ENCODE data around the gene CPTP.

Gene CPTP

DNA sequence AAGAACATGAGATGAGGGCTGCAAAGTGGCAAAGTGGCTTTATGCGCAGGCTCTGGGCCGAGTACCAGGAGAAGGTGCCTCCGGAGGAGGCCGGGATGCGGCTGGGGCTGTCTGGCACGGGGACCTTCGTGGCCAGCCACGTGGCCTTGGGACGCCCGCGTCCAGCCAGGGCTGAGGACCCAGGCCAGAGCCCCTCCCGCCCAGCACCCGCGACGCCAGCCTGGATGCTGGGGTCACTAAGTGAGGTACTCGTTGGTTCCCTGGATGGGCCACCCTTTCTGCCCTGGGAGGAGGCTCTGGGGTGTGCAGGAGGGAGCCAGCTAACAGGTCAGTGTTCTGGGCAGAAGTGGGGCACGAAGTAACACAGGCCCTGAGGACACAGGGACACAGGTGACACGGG is 31.8 kb upstream of the CPTP start:
- no peak for DNase-seq

DNA sequence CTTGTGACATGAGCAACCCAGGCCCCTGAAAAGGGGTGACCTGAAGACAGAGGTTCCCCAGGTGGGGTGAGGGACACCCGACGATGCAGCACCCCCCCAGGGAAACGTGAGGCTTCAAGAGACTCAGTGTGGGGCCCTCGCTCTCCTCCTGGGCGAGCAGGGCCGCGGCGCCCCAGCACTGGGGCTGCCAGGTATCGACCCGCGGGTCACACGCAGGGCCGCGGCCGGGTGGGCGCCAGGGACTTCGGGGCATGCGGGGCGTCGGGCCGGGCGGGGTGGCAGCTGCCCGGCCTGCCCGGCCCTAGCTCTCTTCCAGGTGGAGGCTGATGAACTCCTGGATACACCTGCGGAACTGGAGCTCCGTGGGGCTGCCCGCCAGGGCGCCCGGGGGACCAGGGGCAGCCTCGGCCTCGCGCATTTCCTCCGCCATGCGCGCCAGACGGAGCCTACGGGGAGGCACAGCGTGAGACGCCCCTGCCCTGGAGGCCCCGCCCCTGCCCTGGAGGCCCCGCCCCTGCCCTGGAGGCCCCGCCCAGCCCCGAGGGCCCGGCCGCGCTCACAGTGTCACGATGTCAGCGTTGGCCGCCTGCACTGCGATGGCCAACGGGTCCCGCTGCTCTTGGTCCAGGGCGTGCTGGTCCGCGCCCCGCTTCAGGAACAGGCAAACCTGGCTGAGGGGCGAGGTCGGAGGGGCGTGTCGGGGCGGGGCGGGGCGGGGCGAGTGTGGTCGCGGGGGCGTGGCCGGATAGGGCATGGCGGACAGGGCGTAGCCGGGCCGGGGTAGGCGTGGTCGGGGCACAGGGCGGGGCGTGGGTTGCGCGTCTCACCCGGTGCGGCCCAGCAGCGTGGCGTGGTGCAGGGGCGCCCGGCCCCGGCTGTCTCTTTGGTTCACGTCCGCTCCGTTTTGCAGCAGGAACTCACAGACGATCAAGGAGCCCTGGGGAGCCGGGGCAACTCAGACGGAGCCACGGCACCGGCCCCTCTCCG is 31.0 kb upstream of the CPTP start:
- no peak for DNase-seq

DNA sequence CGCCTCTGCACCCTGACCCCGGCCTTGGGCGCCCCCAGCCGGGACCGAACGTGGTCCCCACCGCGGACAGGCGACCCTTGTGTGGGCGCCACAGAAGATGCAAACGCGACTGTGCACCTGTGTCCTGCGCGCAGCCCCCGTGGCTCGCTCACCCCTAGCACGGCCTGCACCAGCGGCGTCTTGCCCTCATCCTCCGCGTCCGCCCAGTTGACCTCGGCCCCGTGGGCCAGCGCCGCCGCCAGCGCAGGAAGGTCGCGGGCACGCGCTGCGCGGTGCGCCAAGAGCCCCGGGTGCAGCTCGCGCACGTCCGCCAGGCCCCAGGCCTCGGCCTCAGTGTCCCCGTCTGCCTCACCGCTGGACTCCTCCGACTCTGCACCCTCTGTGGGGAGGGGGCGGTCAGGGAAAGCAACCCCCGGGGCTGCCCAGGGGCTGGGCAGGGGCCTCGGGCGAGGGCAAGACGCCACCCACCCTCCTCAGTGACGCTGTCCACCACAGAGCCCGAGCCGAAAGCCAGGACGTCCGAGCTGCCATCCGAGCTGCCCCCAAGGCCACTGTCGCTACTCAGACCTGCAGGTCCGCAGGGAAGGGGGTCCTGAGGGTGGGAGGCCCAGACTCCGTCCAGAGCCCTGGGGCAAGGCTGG is 30.2 kb upstream of the CPTP start:
- no peak for DNase-seq

DNA sequence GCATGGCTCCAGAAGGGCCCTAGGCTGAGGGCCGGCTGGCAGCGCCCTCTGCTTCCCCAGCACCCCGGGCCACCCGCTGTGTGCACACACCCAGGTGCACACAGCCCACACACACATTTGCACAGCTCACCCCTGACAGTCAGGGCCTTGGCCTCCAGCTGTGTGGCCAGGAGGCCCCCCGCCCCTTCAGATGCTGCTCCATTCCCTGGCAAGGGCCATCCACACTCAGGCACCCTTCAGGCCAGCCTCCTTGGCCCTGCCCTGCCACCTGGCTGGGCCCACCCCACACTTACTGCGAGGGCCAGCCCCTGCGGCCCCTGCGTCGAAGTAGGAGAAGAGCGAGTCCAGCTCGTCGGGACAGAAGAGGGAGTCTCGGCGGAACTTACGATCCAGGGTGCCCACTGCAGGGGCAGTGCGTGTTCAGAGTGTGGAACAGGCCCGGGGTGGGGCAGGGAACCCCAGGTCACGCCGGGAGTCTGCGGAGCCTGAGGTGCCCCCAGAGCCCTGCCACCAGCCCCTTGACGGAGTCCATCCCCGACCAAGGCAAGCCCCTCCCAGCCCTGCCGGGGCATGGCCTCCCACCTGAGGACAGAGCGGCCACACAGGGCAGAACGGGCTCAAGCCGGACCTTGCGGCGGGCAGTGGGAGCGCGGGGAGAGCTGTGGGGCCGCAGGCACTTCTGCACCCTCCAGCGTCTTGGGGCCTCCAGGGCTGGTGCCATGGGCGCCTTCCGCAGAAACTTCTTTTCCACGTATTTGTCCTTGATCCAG is 29.3 kb upstream of the CPTP start:
- no peak for DNase-seq

DNA sequence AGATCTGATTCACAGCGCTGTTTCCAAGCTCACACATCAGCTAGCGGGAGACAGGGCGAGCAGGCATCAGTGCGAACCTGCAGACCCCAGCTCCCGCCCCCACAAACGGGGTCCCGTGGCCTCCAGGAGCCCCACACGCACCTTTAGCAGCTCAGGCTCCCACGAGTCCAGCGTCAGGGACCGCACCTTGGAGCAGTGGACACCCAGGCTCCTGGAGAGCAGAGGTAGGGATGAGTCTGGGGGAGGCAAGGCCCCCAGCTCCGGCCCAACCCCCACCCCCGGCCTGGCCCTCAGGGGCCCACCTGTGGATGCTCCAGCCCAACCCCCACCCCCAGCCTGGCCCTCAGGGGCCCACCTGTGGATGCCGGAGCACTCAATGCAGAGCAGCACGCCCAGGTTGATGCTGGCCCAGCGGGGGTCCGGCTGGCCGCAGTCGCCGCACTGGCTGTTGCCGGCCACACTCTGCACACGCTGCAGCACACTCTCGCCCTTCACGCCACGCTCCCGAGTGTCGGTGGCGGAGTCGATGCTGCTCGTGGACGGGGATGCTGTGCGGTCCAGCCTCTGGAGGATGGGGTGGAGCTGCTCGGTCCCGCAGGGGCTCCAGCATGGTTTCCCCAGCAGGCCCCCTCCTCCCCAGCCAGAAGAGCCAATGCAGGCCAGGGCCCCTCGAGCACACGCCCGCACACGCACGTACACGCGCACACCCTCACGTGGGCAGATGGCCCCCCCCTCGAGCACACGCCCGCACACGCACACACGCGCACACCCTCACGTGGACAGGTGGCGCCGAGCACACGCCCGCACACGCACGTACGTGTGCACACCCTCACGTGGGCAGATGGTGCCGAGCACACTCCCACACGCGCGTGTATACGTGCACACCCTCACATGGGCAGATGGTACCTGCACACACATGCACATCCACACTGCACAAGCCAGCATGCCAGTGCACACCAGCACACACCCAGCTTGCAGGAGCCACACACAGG is 28.2 kb upstream of the CPTP start:
- DNase-seq, result no peak

DNA sequence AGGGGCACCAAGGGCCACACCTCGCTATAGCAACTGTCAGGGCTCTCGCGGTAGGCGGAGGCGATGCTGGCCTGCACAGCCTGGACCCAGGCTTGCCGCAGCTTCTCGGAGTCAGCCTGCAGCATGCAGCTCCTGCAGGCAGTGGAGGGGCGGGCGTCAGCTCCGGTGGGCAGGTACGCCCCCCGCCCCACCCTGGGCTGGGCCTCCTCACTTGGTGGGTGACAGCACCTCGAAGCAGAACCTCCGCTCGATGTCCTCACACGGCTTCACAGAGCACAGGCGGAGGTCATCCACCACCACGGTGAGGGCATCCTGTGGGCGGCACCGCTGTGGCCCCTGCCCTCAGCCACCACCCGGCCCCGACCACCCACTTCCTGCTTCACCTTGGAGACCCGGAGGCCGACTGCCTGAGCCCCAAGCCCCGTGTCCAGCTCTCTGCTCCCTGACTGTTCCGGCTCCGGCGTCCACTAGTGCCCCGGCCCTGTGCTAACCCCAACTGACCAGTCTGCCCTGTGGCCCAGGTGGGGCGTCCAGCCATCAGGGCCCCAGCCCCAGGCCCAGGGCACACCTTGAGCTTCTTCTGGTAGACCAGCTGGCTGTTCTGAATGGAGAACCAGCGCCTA is 26.7 kb upstream of the CPTP start:
- no peak for DNase-seq

DNA sequence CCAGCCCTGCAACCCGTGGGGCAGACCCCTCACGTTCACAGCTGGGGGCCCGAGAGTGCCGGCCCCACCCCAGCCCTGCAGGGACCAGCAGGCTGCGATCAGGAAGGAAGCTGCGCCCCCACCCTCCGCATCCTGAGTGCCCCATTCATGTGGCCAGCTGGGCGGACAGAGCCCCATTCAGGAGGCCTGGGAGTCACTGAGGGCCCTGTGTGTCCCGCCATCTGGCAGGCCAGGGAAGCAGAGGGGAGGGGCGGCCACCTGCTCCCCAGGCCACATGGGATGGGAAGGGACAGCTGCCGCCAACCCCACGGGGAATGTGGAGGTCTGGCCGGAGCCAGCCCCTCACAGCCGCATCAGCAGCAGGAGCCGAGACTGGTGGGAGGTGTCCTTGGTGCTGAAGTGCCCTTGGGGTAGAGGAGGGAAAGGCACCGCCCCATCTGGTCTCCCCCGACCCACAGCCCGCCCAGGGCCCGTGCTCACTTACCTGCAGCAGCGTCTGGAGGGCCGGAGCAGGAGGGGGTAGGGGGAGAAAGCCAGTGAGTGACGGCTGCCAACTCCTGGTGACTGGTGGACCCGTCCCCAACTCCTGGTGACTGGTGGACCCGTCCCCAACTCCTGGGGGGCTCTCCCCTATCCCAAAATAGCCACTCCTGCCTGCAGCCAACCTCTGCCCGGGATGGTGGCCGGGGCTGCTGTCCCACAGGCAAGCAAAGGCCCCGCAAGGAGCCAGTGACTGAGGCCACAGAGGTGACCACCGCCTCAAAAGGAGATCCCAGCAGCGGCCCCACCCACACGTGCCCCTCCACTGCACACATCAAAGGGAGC is 25.5 kb upstream of the CPTP start:
- no peak for DNase-seq

DNA sequence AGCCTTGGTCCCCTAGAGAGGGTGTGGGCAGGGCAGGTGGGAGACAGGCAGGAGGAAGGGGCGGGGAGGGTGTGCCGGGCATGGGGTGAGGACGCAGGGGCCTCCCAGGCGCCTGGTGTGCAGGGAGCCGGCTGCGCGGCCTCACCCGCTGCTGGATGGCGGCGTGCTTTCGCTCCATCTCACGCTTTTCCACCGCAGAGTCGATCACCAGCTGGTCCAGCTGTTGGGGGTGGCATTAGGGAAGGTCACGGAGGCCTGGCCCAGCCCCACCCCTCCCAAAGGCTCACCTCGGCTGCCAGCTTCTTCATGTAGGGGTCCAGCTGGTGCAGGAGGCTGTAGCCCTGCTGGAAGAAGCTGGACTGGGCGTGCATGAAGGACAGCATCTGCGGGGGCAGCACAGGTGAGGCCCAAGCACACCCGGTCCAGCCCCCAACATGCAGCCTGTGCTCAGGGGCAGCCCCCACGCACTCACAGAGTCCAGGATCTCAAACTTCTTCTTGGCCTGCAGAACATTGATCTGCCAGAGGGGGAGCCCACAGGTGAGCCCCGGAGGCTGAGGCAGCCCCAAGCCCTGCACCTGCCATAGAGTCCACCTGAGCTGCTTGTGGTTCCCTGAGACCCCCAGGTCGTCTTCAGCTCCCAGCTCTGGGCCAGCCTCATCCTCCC is 24.8 kb upstream of the CPTP start:
- DNase-seq, result no peak

DNA sequence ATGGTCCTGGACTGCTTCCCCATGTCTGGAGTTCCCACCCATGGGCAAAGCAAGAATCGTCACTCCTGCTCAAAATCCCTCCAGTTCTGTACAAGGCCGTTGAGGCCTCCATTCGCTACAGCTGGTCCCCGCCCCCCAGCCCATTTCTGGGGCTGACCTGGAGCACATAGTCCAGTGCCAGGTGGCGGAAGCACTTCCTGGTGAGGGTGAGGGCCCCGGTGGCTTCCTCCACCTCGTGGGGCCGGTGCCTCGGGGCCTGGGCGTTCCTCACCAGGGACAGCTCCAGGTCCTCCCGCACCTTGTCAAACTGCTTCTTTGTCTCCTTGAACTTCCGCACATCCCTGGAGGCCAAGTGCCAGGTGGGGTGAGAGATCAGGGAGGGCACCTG is 24.3 kb upstream of the CPTP start:
- no peak for DNase-seq

DNA sequence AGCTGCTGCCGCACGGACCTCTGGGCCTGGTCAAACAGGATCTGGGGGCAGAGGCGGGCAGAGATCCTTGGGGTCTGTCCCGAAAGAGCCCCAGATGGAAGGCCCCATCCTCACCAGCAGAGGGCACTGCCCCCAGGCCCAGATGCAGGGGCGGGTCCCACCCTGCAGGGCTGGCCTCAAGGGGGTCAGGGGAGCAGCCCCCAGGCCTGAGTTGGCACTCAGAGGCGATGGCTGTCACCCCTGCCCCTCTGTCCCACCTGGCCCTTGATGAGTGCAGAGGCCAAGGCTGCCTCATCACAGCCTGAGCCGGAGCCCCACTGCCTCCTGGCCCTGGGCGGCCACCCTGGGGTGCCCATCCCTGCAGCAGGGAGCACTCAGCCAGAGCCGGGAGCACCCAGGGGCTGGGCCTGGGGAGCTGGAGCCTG is 22.6 kb upstream of the CPTP start:
- no peak for DNase-seq

DNA sequence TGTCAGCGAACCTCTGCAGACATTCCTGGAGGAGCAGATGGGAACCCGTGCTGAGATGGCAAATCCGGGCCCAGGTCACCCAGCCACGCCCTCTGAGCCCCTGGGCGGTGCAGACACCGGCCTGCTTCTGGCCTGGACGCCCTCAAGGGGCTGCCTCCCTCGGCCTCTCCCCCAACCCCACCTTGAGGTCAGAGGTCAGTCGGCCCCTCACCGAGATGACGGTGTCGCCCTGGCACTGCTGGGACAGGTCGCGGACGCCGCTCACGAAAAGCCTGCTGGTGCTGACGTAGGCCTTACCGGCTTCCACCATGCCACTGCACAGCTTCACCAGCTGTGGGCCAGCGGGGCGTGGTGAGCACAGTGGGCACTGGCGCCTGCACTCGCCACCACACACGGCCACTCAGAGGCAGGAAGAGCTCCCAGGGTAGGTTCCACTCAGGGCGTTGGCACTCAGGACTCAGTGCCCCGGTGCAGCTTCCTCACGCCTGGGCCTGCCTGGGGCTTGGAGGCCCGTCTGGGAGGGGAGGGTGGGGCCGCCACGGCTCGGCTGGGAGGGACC is 21.6 kb upstream of the CPTP start:
- DNase-seq, result no peak

DNA sequence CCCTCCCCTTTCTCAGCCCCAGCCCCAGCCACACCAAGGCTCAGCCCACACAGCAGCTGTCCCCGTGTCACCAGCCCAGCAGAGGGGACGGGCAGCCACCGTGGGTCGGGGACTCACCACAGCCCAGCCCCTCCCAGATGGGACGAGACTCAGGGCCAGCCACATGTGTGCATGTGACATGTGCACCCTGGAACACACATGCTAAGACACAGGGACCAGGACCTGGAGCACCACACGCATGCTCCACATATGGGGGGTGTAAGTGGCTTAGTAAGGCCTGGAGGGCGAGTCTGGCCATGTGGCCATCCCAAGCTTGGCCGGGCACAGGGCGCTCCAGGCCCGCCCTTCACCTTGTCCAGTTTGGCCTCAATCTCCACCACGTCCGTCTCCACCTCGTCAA is 20.9 kb upstream of the CPTP start:
- DNase-seq, result no peak

DNA sequence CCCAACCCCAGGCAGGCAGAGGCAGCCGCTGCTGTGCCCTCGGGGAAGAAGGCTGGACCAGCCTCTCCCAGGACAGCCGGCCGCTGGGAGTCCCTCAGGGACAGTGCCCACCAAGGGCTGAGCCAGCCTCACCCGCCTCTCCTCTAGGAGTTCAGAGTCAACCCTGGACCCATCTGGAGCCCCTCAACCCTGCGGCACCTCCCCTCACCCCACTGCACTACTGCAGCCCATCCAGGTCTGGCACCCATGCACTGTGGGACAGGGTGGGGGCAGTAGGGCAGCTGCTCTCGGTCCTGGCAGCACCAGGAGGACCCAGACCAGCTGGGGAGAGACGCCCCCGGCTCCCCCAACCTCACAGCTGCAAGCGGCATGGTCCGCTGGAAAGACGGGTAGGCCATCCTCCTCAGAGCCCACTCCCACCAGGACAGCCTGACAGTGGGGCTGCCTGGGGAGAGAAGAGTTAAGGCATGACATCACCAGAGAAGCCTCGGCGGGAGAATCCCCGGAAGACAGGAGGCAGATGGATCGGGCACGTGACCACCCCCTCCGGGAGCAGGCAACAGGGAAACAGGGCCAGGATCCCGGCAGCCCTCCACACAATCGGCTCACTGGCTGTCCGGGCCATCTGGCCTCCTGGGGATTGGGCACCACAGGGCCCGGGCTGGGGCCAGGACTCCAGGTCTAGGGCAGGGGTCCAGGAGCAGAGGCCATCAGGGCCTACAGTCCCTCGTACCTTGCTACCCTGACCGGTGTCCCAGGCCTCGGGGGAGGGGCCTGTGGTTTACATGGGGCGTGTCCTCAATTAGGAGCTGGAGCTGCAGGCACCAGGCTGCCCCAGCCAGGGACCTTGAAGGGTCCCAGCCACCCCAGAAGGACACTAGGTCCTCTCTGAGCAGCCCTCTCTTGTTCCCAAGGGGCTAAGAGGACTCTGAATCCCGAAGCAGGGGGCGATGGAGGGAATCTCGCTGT is 20.0 kb upstream of the CPTP start:
- DNase-seq, result no peak

DNA sequence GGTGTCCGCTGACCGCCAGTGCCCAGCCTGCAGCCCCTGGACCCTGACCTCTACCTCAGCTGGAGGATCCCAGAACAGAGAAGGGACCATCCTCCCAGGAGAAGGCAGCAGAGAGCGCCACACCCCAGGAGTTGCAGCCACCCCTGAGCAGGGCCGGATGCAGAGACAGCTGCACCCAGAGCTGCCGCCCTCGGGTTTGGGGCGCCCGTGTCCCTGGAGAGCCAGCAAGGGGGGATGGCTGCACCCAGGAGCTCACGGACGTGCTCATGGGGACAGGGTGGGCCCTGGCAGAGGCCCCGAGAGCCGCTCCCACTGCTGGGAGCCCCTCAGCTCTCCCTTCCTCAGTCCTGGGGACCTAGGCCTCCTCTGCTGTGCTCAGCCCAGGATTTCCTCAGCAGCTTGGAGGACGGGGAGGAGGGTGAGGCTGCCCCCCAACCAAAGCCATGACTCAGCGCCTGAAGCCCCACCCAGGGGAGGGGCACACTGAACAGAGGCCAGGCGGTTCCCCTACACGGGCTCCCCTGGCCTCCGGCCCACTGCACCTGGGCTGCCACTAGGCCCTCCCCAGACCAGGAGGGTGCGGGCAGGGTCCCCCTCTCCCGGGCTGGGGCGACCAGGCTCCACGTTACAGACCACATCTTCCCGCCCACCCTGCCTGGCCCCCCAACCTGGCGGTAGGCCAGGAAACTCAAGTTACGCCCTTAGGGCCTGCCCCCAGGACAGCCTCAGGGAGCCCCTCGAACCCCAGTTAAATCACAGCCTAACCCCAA is 19.1 kb upstream of the CPTP start:
- no peak for DNase-seq

DNA sequence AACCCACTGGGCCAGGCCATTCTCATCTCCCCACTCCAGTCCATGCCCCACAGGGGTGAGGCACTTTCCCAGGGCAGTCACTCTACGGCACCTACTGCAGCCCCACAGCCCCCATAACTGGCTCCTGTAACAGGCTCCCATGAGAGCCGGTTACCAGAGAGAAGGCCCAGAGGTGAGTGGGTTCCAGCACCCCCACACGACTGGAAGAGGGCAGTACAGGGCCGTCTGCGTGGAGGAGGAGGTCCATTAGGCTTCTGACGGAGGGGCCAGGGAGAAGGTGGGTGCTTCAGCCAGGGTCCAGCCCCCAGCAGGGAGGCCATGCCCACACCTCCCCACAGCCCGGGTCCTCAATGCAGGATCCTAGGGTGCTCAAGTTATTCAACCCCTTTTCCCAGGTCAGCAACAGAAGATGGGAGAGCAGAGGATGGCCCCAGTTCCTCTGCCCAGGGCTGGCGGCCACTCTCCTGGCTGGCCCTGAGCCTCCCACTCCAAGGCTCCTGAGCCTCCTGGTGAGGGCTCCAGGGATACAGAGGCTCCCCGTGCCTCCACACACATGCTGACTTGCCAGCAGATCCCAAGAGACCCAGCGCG is 18.4 kb upstream of the CPTP start:
- DNase-seq, result no peak

DNA sequence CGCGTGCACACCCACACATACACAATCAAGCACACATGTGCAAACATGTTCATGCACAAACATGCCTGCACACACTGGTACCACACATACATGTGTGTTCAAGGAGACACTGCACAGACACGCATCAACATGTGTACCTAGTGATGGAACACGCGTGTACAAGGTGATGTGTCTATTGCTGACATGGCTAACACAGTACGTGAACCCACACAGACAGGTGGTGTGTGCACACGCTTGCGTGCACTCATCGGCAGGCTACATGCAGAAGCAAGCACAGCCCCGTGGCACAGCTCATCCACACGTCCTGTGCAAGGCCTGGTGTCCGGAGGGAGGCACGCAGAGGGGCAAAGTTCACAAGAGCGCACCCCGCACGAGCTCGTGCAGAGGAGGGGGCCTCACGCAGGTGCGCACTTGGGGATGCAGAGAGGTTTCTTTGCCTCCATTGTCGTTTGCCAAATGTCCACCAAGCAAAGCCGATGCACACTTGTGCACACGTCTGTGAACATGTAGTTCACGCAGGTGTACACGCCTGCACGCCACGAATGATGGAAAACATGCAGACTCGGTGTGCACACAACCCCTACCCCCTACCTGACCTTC is 17.8 kb upstream of the CPTP start:
- no peak for DNase-seq

DNA sequence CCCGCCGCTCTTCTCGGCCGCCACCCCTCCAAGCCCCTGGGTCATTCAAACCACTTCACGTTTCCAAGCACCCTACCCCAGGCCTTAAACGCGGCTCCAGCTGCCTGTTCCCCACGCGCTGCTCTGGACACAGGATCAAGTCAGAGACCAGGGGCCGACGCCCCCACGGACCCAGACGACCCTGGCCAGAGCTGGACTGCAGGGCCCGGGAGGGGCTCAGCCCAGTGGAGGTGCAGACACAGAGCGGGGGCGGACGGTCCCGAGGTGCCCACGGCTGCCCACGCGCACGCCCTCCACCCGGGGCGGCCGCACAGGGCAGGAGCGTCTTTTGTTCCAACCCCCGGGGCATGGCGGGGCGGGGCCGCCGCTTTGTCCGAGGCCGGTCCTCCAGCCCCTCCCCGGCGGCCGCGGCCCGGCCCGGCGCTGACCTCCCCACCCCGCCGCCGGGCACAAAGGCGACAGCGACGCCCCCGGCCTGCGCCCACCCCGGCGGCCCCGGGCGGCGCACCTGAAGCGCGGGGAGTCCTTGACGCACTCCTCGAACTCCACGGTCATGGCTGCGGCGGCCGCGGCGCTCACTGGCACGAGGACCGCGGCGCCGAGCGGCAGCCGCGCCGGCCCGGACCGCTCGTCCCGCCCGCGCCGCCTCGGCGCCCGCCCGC is 17.2 kb upstream of the CPTP start:
- no peak for DNase-seq
